Measurements from ENCODE around the gene SLC66A2.

SLC66A2 gene

DNA sequence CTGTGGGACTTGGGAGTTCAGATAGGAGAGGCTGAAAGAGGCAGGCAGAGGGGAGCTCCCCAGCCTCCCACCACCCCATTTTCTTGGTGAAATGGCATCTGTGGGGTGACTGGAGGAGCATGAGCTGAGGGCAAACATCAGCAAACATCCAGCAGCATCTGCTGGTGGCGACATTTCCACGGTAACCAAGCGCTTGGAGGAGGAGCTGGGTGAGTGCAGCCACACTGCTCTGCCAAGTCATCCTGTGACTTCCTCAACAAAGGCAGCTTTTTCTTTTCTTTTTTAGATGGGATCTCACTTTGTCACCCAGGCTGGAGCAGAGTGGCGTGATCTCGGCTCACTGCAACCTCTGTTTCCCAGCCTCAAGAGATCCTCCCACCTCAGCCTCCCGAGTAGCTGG lies 31.3 kb upstream of the SLC66A2 start:
- Histone ChIP-seq H3K27me3 (no peaks in the 10 kb centered on the region), H3K4me1 (ENCODE audit: control insufficient read depth in 1 of 2, insufficient read depth in 1 of 2, low read depth in 1 of 2, low read length in 1 of 2) (peaks cover 14 to 15% of the 10 kb centered on the region in 2 experiments), H3K9me3 (no peaks in the 10 kb centered on the region), H3K4me3 (ENCODE audit: low read depth in 1 of 2, low read length in 1 of 2) (peak overlapping the region; percentile 17 to 31), H3K36me3 (peaks cover 5% of the 10 kb centered on the region), H3K27ac (peak overlapping the region; percentile 82)
- TF ChIP-seq, protein P1, sequence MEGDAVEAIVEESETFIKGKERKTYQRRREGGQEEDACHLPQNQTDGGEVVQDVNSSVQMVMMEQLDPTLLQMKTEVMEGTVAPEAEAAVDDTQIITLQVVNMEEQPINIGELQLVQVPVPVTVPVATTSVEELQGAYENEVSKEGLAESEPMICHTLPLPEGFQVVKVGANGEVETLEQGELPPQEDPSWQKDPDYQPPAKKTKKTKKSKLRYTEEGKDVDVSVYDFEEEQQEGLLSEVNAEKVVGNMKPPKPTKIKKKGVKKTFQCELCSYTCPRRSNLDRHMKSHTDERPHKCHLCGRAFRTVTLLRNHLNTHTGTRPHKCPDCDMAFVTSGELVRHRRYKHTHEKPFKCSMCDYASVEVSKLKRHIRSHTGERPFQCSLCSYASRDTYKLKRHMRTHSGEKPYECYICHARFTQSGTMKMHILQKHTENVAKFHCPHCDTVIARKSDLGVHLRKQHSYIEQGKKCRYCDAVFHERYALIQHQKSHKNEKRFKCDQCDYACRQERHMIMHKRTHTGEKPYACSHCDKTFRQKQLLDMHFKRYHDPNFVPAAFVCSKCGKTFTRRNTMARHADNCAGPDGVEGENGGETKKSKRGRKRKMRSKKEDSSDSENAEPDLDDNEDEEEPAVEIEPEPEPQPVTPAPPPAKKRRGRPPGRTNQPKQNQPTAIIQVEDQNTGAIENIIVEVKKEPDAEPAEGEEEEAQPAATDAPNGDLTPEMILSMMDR (IDR thresholded peaks at IDR 0.05): no peak

GRCh38 chr18:79980585-79980984 lies 29.1 kb upstream of the SLC66A2 start:
- H3K9me3 ChIP-seq: no peaks in the 10 kb centered on the region
- H3K4me3 ChIP-seq (ENCODE audit: low read depth in 1 of 2, low read length in 1 of 2): no peak overlapping the region
- no peaks in the 10 kb centered on the region for H3K27me3 ChIP-seq
- H3K4me1 ChIP-seq (ENCODE audit: control insufficient read depth in 1 of 2, insufficient read depth in 1 of 2, low read depth in 1 of 2, low read length in 1 of 2): peaks cover 5% of the 10 kb centered on the region in 2 experiments
- H3K36me3 ChIP-seq: peaks cover 15% of the 10 kb centered on the region
- no peak overlapping the region for H3K27ac ChIP-seq
- TF ChIP-seq, protein P1 (IDR thresholded peaks at IDR 0.05): no peak

DNA sequence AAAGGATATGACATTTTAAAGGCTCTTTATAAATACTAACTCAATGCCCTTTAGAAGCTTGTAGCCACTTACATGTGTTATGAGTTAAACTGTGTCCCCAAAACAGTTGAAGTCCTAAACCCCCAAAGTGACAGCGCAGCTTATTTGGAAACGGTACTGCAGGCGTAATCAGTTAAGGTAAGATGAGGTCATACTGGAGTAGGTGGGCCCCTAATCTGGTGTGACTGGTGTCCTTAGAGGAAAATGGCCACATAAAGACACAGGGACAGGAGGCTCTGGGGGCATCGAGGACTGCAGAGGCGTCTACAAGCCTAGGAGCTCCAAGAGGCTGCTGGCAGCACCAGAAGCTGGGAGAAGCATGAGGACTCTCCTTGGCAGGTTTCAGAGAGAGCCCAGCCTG lies 28.4 kb upstream of the SLC66A2 start:
- H3K27me3 ChIP-seq: no peaks in the 10 kb centered on the region
- H3K36me3 ChIP-seq: peaks cover 23% of the 10 kb centered on the region
- H3K27ac ChIP-seq: no peak overlapping the region
- peaks cover 5% of the 10 kb centered on the region in 2 experiments for H3K4me1 ChIP-seq (ENCODE audit: control insufficient read depth in 1 of 2, insufficient read depth in 1 of 2, low read depth in 1 of 2, low read length in 1 of 2)
- no peaks in the 10 kb centered on the region for H3K9me3 ChIP-seq
- TF ChIP-seq, protein P1 (IDR thresholded peaks at IDR 0.05): no peak
- no peak overlapping the region for H3K4me3 ChIP-seq (ENCODE audit: low read depth in 1 of 2, low read length in 1 of 2)

DNA sequence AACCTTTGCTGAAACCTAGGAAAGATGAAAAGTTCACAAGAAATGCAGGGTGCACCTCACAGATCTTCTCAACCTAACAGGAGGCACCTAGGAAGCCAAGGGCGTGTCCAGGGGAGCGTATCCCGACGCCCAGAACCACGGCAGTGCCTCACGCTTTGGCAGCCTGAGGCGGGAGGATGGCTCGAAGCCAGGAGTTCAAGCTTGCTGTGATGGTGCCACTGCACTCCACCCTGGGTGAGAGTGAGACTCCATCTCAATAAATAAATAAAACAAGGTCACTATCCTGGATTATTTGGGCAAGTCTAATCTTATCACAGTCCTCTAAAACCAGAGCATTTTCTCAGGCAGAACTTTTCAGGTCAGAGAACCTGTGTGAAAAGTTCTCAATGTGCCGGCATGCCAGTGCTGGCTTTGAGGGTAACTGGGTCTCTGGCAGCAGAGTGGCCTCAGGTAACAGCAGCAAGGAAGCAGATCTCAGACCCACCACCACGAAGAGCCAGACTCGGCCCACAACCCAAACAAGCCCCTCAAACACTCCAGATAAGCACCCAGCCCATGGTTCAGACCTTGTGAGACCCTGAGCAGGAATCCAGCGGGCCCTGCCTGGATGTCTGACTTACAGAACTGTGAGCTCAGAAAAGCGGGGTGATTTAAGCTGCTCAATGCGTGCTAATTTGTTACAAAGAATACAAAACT lies 24.7 kb upstream of the SLC66A2 start:
- Histone ChIP-seq H3K4me3 (ENCODE audit: low read depth in 1 of 2, low read length in 1 of 2) (no peak overlapping the region), H3K27ac (no peak overlapping the region), H3K36me3 (peaks cover 56% of the 10 kb centered on the region), H3K27me3 (no peaks in the 10 kb centered on the region), H3K4me1 (ENCODE audit: control insufficient read depth in 1 of 2, insufficient read depth in 1 of 2, low read depth in 1 of 2, low read length in 1 of 2) (no peaks in the 10 kb centered on the region), H3K9me3 (no peaks in the 10 kb centered on the region)
- TF ChIP-seq, protein P1 (IDR thresholded peaks at IDR 0.05): no peak

DNA sequence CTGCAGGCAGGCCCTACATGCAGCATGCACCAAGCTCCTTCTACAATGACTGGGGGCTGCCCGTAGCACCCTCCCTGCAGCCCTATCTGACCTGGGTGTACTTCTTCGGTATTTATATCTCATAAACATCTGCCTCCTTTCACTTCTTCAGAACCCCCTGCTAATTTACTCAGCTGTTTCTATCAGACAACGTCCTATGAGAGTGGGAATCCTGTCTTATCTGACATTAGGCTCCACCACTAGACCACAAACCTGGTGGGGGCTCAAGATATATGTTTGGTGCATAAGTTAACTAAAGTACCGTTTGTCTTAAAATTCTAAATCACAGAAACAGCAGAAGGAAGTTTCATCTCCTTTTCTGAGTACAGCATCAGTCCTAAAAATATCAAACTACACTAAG lies 23.6 kb upstream of the SLC66A2 start:
- H3K27me3 ChIP-seq: no peaks in the 10 kb centered on the region
- peaks cover 66% of the 10 kb centered on the region for H3K36me3 ChIP-seq
- H3K27ac ChIP-seq: no peak overlapping the region
- no peaks in the 10 kb centered on the region for H3K4me1 ChIP-seq (ENCODE audit: control insufficient read depth in 1 of 2, insufficient read depth in 1 of 2, low read depth in 1 of 2, low read length in 1 of 2)
- TF ChIP-seq, protein P1 (IDR thresholded peaks at IDR 0.05): no peak
- no peaks in the 10 kb centered on the region for H3K9me3 ChIP-seq
- no peak overlapping the region for H3K4me3 ChIP-seq (ENCODE audit: low read depth in 1 of 2, low read length in 1 of 2)
